D721Med (cell line): Measurements from ENCODE around the gene SMKR1.

ENCODE experiments used
- DNase-seq: peaks from one replicate; pipeline ENCODE4 v3.0.0; 2011; ENCODE audit warnings: low spot score; ENCODE audit not compliant: insufficient read length
- FAIRE-seq: peaks from 2 replicates; lab custom pipeline; 2011; peaks lifted over from hg19 to GRCh38; lab: Jason Lieb, UNC
- CTCF ChIP-seq: IDR thresholded peaks from 2 replicates; pipeline ENCODE4 v1.5.1; 2012; ENCODE audit warnings: mild to moderate bottlenecking, control low read depth; ENCODE audit not compliant: insufficient read depth; ENCODE audit errors: missing control alignments

SMKR1 gene

GRCh38 chr7:129497156-129497555 is 5.2 kb upstream of the SMKR1 start:
- TF ChIP-seq CTCF, result no peak
- DNase-seq (no peak), FAIRE-seq (no peak)

- TF ChIP-seq CTCF, result no peak
- FAIRE-seq (no peak), DNase-seq (no peak)
Measured at GRCh38 chr7:129498021-129498420, 4.3 kb upstream of the SMKR1 start.

GRCh38 chr7:129499999-129500398 is 2.3 kb upstream of the SMKR1 start:
- no peak for TF ChIP-seq CTCF
- no peak for FAIRE-seq
- DNase-seq, result no peak

- DNase-seq (no peak), FAIRE-seq (no peak)
- no peak for TF ChIP-seq CTCF
Measured at GRCh38 chr7:129502708-129503685, 666 bp downstream of the SMKR1 start.

GRCh38 chr7:129503725-129504124 is 1.4 kb downstream of the SMKR1 start:
- DNase-seq, result no peak
- no peak for TF ChIP-seq CTCF
- no peak for FAIRE-seq

GRCh38 chr7:129512192-129512591 is 9.9 kb downstream of the SMKR1 start:
- DNase-seq, result no peak
- no peak for FAIRE-seq
- TF ChIP-seq CTCF, result no peak

- FAIRE-seq (no peak), DNase-seq (no peak)
- TF ChIP-seq CTCF, result no peak
Measured at GRCh38 chr7:129513546-129513945, 11.2 kb downstream of the SMKR1 start.
